H1 (cell line): ENCODE measurements around the gene PRR5L. TPM values are rescaled to one million over a fixed set of nuclear protein-coding genes. Genes with fewer than 3 reads are reported as not detected.

ENCODE experiments used
- CTCF ChIA-PET: fragments of 300-600 bp; sonication (Branson Sonifier 250); formaldehyde crosslinking; loops from one replicate; lab custom pipeline; 2021; ENCODE audit not compliant: partially characterized antibody; lab: Charles Lee
- POLR2A ChIA-PET: fragments of 300-600 bp; sonication (Branson Sonifier 250); formaldehyde crosslinking; loops from one replicate; lab custom pipeline; 2021; ENCODE audit warnings: inconsistent platforms; ENCODE audit not compliant: partially characterized antibody; lab: Charles Lee
- DNase-seq, 2 experiments: peaks; one replicate each; pipeline versions ENCODE4 v3.0.0 to v3.0.0-alpha.2; 2010 to 2022; ENCODE audit warnings: low spot score in 2 of 2, low read depth in 1 of 2, mixed read lengths in 1 of 2
- FAIRE-seq: peaks from 2 replicates; lab custom pipeline; 2011; peaks lifted over from hg19 to GRCh38; lab: Jason Lieb, UNC
- H2AFZ ChIP-seq: 2 replicates; pipeline ENCODE4 v1.8.1; 2012; ENCODE audit warnings: low read length, inconsistent platforms
- H2AK5ac ChIP-seq: 2 replicates; pipeline ENCODE4 v1.6.1; 2013; ENCODE audit warnings: low read depth, low read length
- H2BK120ac ChIP-seq: replicated peaks from 2 replicates; pipeline ENCODE3; 2013; ENCODE audit warnings: low read depth, low read length, inconsistent platforms
- H2BK12ac ChIP-seq: 2 replicates; pipeline ENCODE4 v1.6.1; 2013; ENCODE audit warnings: low read depth, low read length
- H2BK15ac ChIP-seq: 2 replicates; pipeline ENCODE4 v1.6.1; 2013; ENCODE audit warnings: low read length
- H2BK20ac ChIP-seq: 2 replicates; pipeline ENCODE4 v1.6.1; 2013; ENCODE audit warnings: low read length
- H2BK5ac ChIP-seq: 2 replicates; pipeline ENCODE4 v1.6.1; 2013; ENCODE audit warnings: low read depth, low read length
- H3K14ac ChIP-seq: 2 replicates; pipeline ENCODE4 v1.6.1; 2013; ENCODE audit warnings: inconsistent platforms; ENCODE audit not compliant: insufficient read length
- H3K18ac ChIP-seq: 2 replicates; pipeline ENCODE4 v1.6.1; 2013; ENCODE audit warnings: low read length; ENCODE audit errors: extremely low read depth
- H3K23ac ChIP-seq: 2 replicates; pipeline ENCODE4 v1.6.1; 2013; ENCODE audit warnings: inconsistent platforms; ENCODE audit not compliant: insufficient read length
- H3K23me2 ChIP-seq: 2 replicates; pipeline ENCODE4 v1.6.1; 2013; ENCODE audit warnings: low read depth, low read length
- H3K27ac ChIP-seq: 2 replicates; pipeline ENCODE4 v1.6.1; 2011; ENCODE audit warnings: low read depth, low read length, inconsistent platforms
- H3K27me3 ChIP-seq, 4 experiments: replicated peaks in 1 of 4; 1 replicate in 1 of 4; 2 replicates in 3 of 4; pipeline versions ENCODE4 v1.6.1 to v1.8.1; 2011 to 2013; ENCODE audit warnings: low read length in 3 of 4, mild to moderate bottlenecking in 3 of 4, inconsistent platforms in 2 of 4, mixed read lengths in 2 of 4, moderate library complexity in 1 of 4; ENCODE audit not compliant: control insufficient read depth in 3 of 4, insufficient read depth in 3 of 4; ENCODE audit errors: extremely low read depth in 1 of 4
- H3K36me3 ChIP-seq, 4 experiments: 2 replicates each; pipeline versions ENCODE4 v1.6.1 to v1.8.1; 2011 to 2013; ENCODE audit warnings: mild to moderate bottlenecking in 4 of 4, low read length in 3 of 4, moderate library complexity in 2 of 4, control low read depth in 1 of 4, inconsistent platforms in 1 of 4; ENCODE audit not compliant: insufficient read depth in 4 of 4, control insufficient read depth in 2 of 4
- H3K4ac ChIP-seq: replicated peaks from 2 replicates; pipeline ENCODE3; 2013; ENCODE audit warnings: low read length, low read depth, mixed read lengths, inconsistent platforms; ENCODE audit not compliant: insufficient read length
- H3K4me1 ChIP-seq, 4 experiments: replicated peaks in 1 of 4; 1 replicate in 1 of 4; 2 replicates in 3 of 4; pipeline versions ENCODE4 v1.6.1 to v1.8.1; 2011 to 2013; ENCODE audit warnings: low read length in 3 of 4, inconsistent platforms in 2 of 4, mixed read lengths in 1 of 4; ENCODE audit not compliant: insufficient read depth in 4 of 4, control insufficient read depth in 3 of 4
- H3K4me2 ChIP-seq, 2 experiments: 2 replicates each; pipeline versions ENCODE4 v1.6.1 to v1.8.1; 2011 to 2013; ENCODE audit warnings: low read depth in 2 of 2, low read length in 2 of 2, control low read depth in 1 of 2, inconsistent platforms in 1 of 2, mild to moderate bottlenecking in 1 of 2; ENCODE audit not compliant: insufficient read depth in 1 of 2
- H3K4me3 ChIP-seq, 4 experiments: fragments of 200-600, 300-600 bp in 1 of 4; sonication (generic), shearing (Covaris generic), sonication (Bioruptor Twin) in 1 of 4; 2 replicates each; pipeline versions ENCODE4 v1.5.1 to v1.8.1; 2011 to 2016; ENCODE audit warnings: low read length in 4 of 4, low read depth in 3 of 4, control low read depth in 2 of 4, inconsistent platforms in 2 of 4, mild to moderate bottlenecking in 2 of 4, mixed read lengths in 1 of 4, moderate library complexity in 1 of 4; ENCODE audit not compliant: insufficient read depth in 2 of 4; ENCODE audit errors: extremely low read depth in 1 of 4
- H3K56ac ChIP-seq: replicated peaks from 2 replicates; pipeline ENCODE3; 2013; ENCODE audit warnings: low read depth, mild to moderate bottlenecking, mixed read lengths, low read length, inconsistent platforms; ENCODE audit not compliant: insufficient read length
- H3K79me1 ChIP-seq: 2 replicates; pipeline ENCODE4 v1.6.1; 2013; ENCODE audit warnings: low read depth, low read length, control low read depth
- H3K79me2 ChIP-seq, 2 experiments: 2 replicates each; pipeline versions ENCODE4 v1.6.1 to v1.8.1; 2012 to 2013; ENCODE audit warnings: low read length in 2 of 2, mild to moderate bottlenecking in 2 of 2, inconsistent platforms in 1 of 2; ENCODE audit not compliant: insufficient read depth in 2 of 2, control insufficient read depth in 1 of 2
- H3K9ac ChIP-seq, 4 experiments: replicated peaks in 1 of 4; 1 replicate in 1 of 4; 2 replicates in 3 of 4; pipeline versions ENCODE4 v1.6.1 to v1.8.1; 2011 to 2013; ENCODE audit warnings: low read depth in 3 of 4, low read length in 3 of 4, control low read depth in 2 of 4, mild to moderate bottlenecking in 2 of 4, moderate library complexity in 2 of 4, inconsistent platforms in 1 of 4; ENCODE audit errors: extremely low read depth in 1 of 4
- H3K9me3 ChIP-seq, 2 experiments: 2 replicates each; pipeline versions ENCODE4 v1.6.1 to v1.8.1; 2012 to 2013; ENCODE audit warnings: mild to moderate bottlenecking in 2 of 2, moderate library complexity in 2 of 2, control low read depth in 1 of 2, inconsistent platforms in 1 of 2, low read depth in 1 of 2, low read length in 1 of 2, mixed read lengths in 1 of 2; ENCODE audit not compliant: insufficient read depth in 2 of 2
- H4K20me1 ChIP-seq, 2 experiments: replicated peaks in 1 of 2; 2 replicates each; pipeline versions ENCODE3 to v1.8.1; 2011 to 2013; ENCODE audit warnings: inconsistent platforms in 2 of 2, low read length in 2 of 2, mild to moderate bottlenecking in 1 of 2; ENCODE audit not compliant: insufficient read depth in 2 of 2, control insufficient read depth in 1 of 2
- H4K5ac ChIP-seq: 2 replicates; pipeline ENCODE4 v1.6.1; 2013; ENCODE audit warnings: low read length, low read depth, mixed read lengths, inconsistent platforms; ENCODE audit not compliant: insufficient read length
- H4K8ac ChIP-seq: 2 replicates; pipeline ENCODE4 v1.8.0; 2013; ENCODE audit warnings: mild to moderate bottlenecking, moderate library complexity, low read length, inconsistent platforms; ENCODE audit not compliant: insufficient read depth; ENCODE audit errors: extremely low read depth
- H4K91ac ChIP-seq: replicated peaks from 2 replicates; pipeline ENCODE3; 2013; ENCODE audit warnings: low read length, mixed read lengths, inconsistent platforms; ENCODE audit not compliant: insufficient read length
- BRCA1 ChIP-seq: IDR thresholded peaks from 2 replicates; pipeline ENCODE4 v1.6.1; 2012; ENCODE audit warnings: low read depth, low read length, improper control_type of control experiment
- CHD2 ChIP-seq: IDR thresholded peaks from 2 replicates; pipeline ENCODE4 v1.6.1; 2012; ENCODE audit warnings: low read length, improper control_type of control experiment
- RFX5 ChIP-seq: IDR thresholded peaks from 2 replicates; pipeline ENCODE4 v1.6.1; 2011; ENCODE audit warnings: low read depth, low read length, improper control_type of control experiment, borderline replicate concordance
- SIN3A ChIP-seq, 2 experiments: IDR thresholded peaks in 1 of 2; conservative IDR thresholded peaks in 1 of 2; 2 replicates each; pipeline ENCODE4 v1.6.1; 2011 to 2012; ENCODE audit warnings: low read length in 2 of 2, improper control_type of control experiment in 1 of 2, low read depth in 1 of 2, mild to moderate bottlenecking in 1 of 2
- SIRT6 ChIP-seq: IDR thresholded peaks from one replicate; pipeline ENCODE4 v1.7.1; 2012; ENCODE audit warnings: low read length, inconsistent platforms
- WGBS, 2 experiments: shearing (Covaris generic) in 1 of 2; methylation state at CpG; one replicate each; pipeline versions ENCODE4 v1.1.6 to v1.1.7; 2013 to 2015; ENCODE audit warnings: low lambda C conversion rate in 2 of 2, mixed read lengths in 2 of 2, inconsistent platforms in 1 of 2, low coverage in 1 of 2, missing lambda C conversion rate in 1 of 2; ENCODE audit not compliant: insufficient replicate concordance in 2 of 2, insufficient coverage in 1 of 2, insufficient read length in 1 of 2; ENCODE audit errors: extremely low coverage in 1 of 2, missing lambda C conversion rate in 1 of 2; 5-methylcytosine and 5-hydroxymethylcytosine counted together
- polyA plus RNA-seq, 7 experiments: library from polyadenylated mRNA; depleted of rRNA in 3 of 7; stranded (reverse) in 5 of 7; unstranded in 2 of 7; fragments of >200 nt in 5 of 7; fragments of 200-250 nt in 2 of 7; gene quantifications; 1 replicate in 5 of 7; 2 replicates in 1 of 7; 4 replicates in 1 of 7; pipeline versions ENCODE4 v1.2.1 to v1.2.3, GENCODE V29; 2011 to 2013; ENCODE audit warnings: missing spikeins in 2 of 7, mixed read lengths in 2 of 7
- total RNA-seq: library from RNA; stranded (reverse); fragmentation: NEBNext Ultra II Directional; extraction: Animal tissue kit (Norgen Biotek cat#: 25700); gene quantifications from 2 replicates; pipeline ENCODE4 v1.2.1, GENCODE V29; 2021

The PRR5L gene
- total and polyA plus RNA-seq, 2 of the 8 experiments (the other 6 are each of a cell fraction or from before 2014, with no cell fraction given) = 6.6 to 10.1 TPM

DNA sequence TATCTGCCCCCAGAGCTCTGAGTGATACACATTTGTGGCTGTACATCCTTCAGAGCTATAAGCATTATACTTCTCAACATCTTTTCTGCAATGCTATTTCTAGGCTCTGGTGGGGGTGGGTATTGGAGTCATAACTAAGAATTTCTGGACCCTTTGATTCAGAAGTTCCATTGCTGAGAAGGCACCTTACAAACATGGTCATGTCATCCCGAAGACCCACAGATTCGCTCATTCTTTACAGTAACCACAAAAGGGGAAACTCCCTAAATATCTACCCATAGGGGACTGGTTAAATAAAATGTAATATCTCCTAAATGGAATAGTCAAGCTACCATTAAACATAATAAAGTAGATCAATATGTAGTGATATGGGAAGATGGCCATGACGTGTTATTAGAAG, 98.8 kb downstream of the PRR5L start:
- no peak overlapping the region for H2BK20ac ChIP-seq
- no peak overlapping the region for H3K23ac ChIP-seq
- no peak overlapping the region for H3K27ac ChIP-seq
- H3K56ac ChIP-seq = no peak overlapping the region
- H4K20me1 ChIP-seq = peaks cover 0 to 5% of the 10 kb centered on the region in 2 experiments
- H3K79me2 ChIP-seq = no peaks in the 10 kb centered on the region
- H3K4me2 ChIP-seq = no peak overlapping the region
- no peak overlapping the region for H3K9ac ChIP-seq
- no peak overlapping the region for H3K18ac ChIP-seq
- H3K14ac ChIP-seq = no peak overlapping the region
- no peak overlapping the region for H4K8ac ChIP-seq
- no peaks in the 10 kb centered on the region for H3K9me3 ChIP-seq
- no peak overlapping the region for H4K5ac ChIP-seq
- DNase-seq = no peak
- no peak overlapping the region for H3K4me3 ChIP-seq
- ChIA-PET POLR2A (interaction anchor here (1.1 to 2.4 kb wide), 2 partner anchors 60 to 99 kb away, joined by 3 to 4 read pairs; partner anchors contain the start of gene PRR5L), CTCF (interaction anchor here (1.0 to 2.9 kb wide), 4 partner anchors 16 to 103 kb away, joined by 4 to 8 read pairs (median 4); no protein-coding TSS in a partner anchor)
- H3K23me2 ChIP-seq = no peaks in the 10 kb centered on the region
- H2BK5ac ChIP-seq = no peak overlapping the region
- H3K79me1 ChIP-seq = no peaks in the 10 kb centered on the region
- no peak overlapping the region for H2AK5ac ChIP-seq
- H2AFZ ChIP-seq = no peak overlapping the region
- no peak overlapping the region for H2BK15ac ChIP-seq
- FAIRE-seq = no peak
- 92% methylated on average over 3 of the region's 3 CpGs; no CpG with 5 or more reads in 1 of the 2 experiments for WGBS, 2 experiments
- no peaks in the 10 kb centered on the region for H3K27me3 ChIP-seq
- H3K4ac ChIP-seq = no peak overlapping the region
- no peak overlapping the region for H4K91ac ChIP-seq
- peaks cover 0 to 3% (median 0%) of the 10 kb centered on the region in 4 experiments; a peak in 2 of 8 replicates for H3K36me3 ChIP-seq
- H2BK12ac ChIP-seq = no peak overlapping the region
- H2BK120ac ChIP-seq = no peak overlapping the region
- no peaks in the 10 kb centered on the region; a peak in 1 of 7 replicates for H3K4me1 ChIP-seq
- TF ChIP-seq SIN3A (conservative IDR thresholded peaks at IDR 0.05 in 1 of 2, IDR thresholded peaks at IDR 0.05 in 1 of 2; ENCODE audit: low read depth in 1 of 2, low read length in 2 of 2) (no peak), CHD2 (no peak), RFX5 (no peak), SIRT6 (no peak), BRCA1 (no peak)
